Endometrium (tissue), 2 donors: ENCODE data around the gene RCOR3.
"Not testable (repeated sequence)": the region's sequence is repeated elsewhere in the genome, so short reads cannot be mapped to it uniquely, and the experiment has no call there.

Source experiments
- FAIRE-seq: peaks from 2 replicates; lab custom pipeline; 2012; peaks lifted over from hg19 to GRCh38; lab: Jason Lieb, UNC
- donor health status: control.
- donor health status: control.

The RCOR3 gene

DNA sequence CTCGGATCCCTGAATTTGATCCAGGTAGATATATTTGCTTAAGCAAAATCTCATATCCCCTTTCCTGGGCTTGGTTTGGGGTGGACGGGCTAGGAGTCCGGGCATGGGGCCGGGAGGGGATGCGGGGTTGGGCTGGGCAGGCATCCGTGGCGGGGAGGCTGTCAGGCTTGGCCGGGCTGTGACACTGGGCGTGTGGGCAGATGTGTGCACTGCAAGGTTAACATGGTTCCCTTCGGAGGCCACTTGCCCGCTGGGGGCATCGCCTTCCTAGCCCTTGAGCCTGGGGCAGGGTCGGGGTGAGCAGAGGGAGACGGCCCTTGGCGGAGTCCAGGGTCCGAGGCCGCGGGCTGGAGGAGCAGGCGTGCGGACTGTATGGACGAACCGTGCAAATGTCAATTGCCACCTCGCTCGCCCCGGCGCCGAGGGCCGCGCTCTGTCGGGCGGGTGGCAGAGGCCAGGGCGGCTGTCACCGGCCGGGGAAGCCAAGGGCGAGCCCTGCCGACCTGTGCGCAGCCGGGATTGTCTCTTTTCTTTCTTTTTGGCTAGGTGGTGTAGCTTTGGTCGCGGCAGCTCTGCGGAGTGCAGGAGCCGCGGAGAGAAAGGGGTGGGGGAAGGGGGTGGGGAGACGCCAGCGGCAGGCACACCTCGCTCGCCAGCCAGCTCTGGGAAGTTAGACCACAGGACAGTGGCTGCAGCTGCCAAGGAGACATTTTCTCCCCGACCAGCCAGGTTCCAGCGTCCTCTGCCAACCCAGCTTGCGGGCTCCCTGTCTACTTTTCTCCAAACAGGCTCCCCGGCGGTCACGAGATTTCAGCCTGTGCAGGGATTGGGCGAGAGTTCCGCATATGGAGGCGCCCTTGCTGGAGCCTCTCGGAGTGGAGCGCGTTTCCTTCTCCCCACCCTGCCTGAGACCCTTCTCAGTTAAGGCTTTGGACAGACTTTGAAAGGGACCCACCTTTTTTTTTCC, 1.3 kb downstream of the RCOR3 start:
- FAIRE-seq: no peak

- no peak for FAIRE-seq
Measured at GRCh38 chr1:211261229-211261628, 2.1 kb downstream of the RCOR3 start.

GRCh38 chr1:211263022-211263421, 3.9 kb downstream of the RCOR3 start:
- not testable (repeated sequence) for FAIRE-seq

DNA sequence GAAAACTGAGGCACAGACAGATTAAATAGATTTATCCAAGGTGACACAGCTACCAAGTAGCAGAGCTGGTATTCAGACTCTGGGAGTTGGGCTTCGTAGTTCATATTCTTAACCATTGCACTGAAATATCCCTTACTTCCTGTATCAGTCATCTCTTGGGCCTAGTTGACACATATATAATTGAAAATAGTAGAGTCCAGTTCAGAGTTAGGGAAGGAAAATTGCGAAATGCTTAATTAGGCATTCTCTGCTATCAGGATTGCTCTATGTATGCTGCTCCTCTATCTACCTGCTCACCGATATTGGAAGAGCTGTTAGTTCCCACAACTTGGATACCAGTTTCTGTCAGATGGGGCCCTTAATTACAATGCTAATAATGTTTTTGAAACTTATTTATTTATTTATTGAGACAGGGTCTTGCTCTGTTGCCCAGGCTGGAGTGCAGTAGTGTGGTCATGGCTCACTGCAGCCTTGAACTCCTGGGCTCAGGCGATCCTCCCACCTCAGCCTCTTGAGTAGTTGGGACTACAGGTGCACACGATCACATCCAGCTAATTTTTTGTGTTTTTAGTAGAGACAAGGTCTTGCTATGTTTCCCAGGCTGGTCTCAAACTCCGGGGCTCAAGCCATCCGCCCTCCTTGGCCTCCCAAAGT, 8.2 kb downstream of the RCOR3 start:
- FAIRE-seq: no peak

- no peak for FAIRE-seq
Measured at GRCh38 chr1:211279340-211279739, 20.2 kb downstream of the RCOR3 start.

DNA sequence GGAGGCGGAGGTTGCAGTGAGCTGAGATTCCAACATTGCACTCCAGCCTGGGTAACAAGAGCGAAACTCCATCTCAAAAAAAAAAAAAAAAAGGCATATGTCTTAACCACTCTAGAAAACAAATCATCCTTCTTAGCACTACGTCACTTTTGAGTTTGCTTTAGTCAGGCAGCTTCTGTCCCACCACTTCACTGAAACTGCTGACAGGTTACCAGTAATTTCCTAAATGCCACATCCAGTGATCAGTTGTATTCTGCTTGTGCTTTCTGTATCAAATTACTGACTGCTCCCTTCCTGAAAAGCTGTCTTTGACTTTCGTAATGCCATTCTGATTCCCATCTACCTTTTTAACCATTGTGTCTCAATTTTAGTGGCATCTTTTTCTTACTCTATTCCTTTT, 21.7 kb downstream of the RCOR3 start:
- FAIRE-seq: no peak

DNA sequence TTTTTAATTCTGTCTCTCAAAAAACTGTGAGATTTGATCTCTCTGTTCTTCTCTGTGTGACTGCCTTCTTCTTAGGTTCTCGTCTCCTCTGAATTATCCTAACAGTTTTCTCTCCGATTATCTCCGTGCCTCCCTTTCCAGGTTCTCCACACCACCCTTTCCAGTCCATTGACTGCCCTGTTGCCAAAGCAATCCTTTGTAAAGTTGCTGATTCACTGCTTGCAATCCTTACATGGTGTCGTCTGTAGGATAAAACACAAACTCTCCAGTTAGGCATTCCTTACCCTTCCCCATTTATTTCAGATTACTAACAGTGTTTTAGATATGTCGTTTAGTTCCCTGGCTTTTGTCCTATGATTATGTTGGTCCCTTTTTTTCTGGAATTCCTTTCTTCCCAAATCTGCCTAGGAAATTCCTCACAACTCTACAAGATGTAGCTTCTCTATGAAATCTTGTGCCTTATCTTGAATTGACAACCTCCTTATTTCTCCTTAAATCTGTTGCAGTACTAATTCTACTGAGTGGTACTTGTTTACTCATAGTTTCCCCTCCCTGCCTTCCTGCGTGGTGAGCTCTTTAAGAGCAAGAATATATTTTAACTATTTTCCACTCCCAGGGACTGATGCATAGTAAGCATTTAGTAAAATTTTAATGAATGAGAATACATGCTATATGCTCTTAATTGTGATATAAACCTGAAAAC, 22.3 kb downstream of the RCOR3 start:
- no peak for FAIRE-seq

DNA sequence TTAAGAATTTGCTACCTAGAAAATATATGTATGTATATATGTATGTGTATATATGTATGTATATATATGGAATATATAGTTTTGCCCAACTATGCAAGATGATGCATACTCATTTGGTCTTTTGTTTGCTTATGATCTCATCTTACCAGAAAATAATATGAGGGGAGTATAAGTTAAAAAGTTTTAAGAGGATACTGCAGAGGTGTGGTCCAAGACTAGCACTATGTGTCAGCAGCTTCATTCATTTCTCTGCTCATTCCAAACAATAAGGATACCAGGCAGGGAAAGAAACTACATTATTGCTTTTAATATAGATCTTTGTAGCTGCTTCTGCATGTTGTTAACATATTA, 22.8 kb downstream of the RCOR3 start:
- no peak for FAIRE-seq

GRCh38 chr1:211285196-211285595, 26.0 kb downstream of the RCOR3 start:
- FAIRE-seq: no peak

- no peak for FAIRE-seq
Measured at GRCh38 chr1:211287218-211287617, 28.1 kb downstream of the RCOR3 start.

GRCh38 chr1:211292411-211292810, 33.2 kb downstream of the RCOR3 start:
- no peak for FAIRE-seq

DNA sequence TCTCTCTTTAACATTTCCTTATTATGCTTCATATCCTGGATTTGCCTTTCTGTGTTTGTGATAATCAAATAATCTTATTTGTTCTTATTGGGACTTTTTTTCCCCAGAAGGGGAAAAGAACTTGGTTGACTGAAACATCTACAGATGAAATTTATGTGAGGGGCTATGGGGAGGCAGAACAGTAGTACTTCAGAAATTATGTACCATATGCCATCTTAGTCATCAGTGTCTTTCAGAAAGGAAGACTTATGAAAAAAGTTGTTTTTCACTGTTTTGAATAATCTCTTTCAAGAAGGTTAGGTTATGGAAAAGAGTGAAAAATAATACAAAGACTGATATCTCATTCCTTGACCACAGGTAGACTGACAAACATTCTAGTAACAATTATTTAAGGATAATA, 37.2 kb downstream of the RCOR3 start:
- no peak for FAIRE-seq

DNA sequence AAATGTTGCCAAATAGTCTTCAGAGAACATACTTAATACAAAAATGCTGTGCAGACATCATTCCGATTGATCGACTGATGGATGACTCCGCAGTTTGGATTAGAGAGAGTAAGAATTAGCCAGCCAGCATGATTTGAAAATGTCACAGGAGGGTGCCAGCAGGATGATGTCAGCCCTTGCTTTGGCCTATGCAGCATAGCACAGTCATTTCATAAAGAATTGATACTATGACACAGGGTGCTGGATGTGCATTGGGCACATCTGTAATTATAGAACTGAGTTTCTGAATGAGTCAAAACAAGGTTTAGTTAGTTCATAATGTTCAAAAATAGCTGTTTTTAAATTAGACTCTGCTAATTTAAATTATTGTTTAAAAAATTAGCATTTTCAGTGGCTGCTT, 45.9 kb downstream of the RCOR3 start:
- FAIRE-seq: no peak

DNA sequence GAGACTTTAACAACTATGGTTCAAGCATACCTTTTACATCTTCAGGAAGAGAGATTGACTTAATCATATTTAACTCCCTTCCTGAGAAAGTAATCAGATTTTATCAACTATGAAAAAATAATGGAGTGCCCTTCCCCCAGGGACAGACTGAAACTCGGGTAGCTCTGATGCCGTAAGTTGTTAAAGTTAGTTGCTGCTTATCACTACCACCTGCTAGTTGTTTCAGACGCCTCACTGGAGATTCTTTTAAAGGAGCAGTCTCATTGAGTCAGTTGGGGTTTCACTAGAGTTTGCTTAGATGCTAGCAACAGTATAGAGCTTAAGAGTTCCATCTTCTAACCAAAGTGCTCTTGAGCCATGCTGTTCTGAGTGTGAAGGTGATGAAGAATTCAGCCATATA, 50.5 kb downstream of the RCOR3 start:
- no peak for FAIRE-seq

GRCh38 chr1:211313392-211313791, 54.2 kb downstream of the RCOR3 start:
- no peak for FAIRE-seq

GRCh38 chr1:211318576-211319280, 59.6 kb downstream of the RCOR3 start:
- FAIRE-seq: no peak

DNA sequence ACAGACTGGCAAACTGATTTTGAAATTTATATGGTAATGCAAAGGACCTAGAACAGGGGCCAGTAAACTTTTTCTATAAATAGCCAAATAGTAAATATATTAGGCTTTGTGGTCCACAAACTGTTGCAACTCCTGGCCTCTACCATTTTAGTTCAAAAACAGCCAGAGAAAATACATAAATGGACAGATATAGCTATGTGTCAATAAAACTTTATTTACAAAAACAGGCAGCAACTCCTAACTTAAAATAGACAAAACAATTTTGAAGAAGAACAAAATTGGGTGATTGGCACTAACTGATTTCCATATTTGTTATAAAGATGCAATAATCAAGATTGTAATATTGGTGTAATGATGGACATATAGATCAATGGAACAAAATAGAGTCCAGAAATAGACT, 60.7 kb downstream of the RCOR3 start:
- no peak for FAIRE-seq

- no peak for FAIRE-seq
Measured at GRCh38 chr1:211320980-211321379, 61.8 kb downstream of the RCOR3 start.

DNA sequence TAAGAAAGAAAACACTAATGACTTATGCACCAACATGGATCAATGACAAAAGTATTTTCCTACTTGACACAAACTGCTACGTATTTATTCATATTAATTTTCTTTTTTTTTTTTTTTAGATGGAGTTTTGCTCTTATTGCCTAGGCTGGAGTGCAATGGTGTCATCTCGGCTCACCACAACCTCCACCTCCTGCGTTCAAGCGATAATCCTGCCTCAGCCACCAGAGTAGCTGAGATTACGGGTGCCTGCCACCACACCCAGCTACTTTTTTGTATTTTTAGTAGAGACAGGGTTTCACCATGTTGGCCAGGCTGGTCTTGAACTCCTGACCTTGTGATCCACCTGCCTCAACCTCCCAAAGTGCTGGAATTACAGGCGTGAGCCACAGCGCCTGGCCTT, 62.5 kb downstream of the RCOR3 start:
- not testable (repeated sequence) for FAIRE-seq

- no peak for FAIRE-seq
Measured at GRCh38 chr1:211323156-211324063, 64.2 kb downstream of the RCOR3 start.
